Epithelial cell of esophagus (primary cell): ENCODE results near the gene HS6ST1.
"Not testable (repeated sequence)": the region's sequence is repeated elsewhere in the genome, so short reads cannot be mapped to it uniquely, and the experiment has no call there.

Source experiments
- DNase-seq: peaks from one replicate; pipeline ENCODE4 v3.0.0; 2010; ENCODE audit warnings: low read depth
- H3K4me3 ChIP-seq: 2 replicates; pipeline ENCODE4 v1.5.1; 2011; ENCODE audit warnings: mild to moderate bottlenecking, low read length, control low read depth
- CTCF ChIP-seq: IDR thresholded peaks from 2 replicates; pipeline ENCODE4 v1.5.1; 2011; ENCODE audit warnings: low read depth, mild to moderate bottlenecking, low read length, control low read depth, inconsistent platforms; ENCODE audit not compliant: insufficient read depth; ENCODE audit errors: missing control alignments

The HS6ST1 gene

GRCh38 chr2:128259585-128259984 is 59.1 kb downstream of the HS6ST1 start:
- no peak overlapping the region for H3K4me3 ChIP-seq

GRCh38 chr2:128258218-128258617 is 60.5 kb downstream of the HS6ST1 start:
- H3K4me3 ChIP-seq, result no peak overlapping the region
- DNase-seq, result no peak
- TF ChIP-seq CTCF, result no peak

More at GRCh38 chr2:128259585-128259984, 59.1 kb downstream of the HS6ST1 start:
- no peak for TF ChIP-seq CTCF
- no peak for DNase-seq

- no peak for DNase-seq
- no peak overlapping the region for H3K4me3 ChIP-seq
- TF ChIP-seq CTCF, result no peak
Observed at GRCh38 chr2:128252501-128252900, 66.2 kb downstream of the HS6ST1 start.

- not testable (repeated sequence) for DNase-seq, H3K4me3 ChIP-seq
Observed at GRCh38 chr2:128252086-128252485, 66.6 kb downstream of the HS6ST1 start.

GRCh38 chr2:128250229-128251025 is 68.2 kb downstream of the HS6ST1 start:
- H3K4me3 ChIP-seq, result no peak overlapping the region
- DNase-seq, result no peak
- TF ChIP-seq CTCF, result no peak

GRCh38 chr2:128249555-128249954 is 69.1 kb downstream of the HS6ST1 start:
- DNase-seq, result no peak
- TF ChIP-seq CTCF, result no peak
- H3K4me3 ChIP-seq, result no peak overlapping the region

GRCh38 chr2:128245813-128246212 is 72.9 kb downstream of the HS6ST1 start:
- no peak for DNase-seq
- no peak for TF ChIP-seq CTCF
- H3K4me3 ChIP-seq, result no peak overlapping the region
